GM21737 (cell line): ENCODE results near the gene A4GALT.
"Not testable (repeated sequence)": the region's sequence is repeated elsewhere in the genome, so short reads cannot be mapped to it uniquely, and the experiment has no call there.

ENCODE experiments used
- ATAC-seq: cut with Tn5 transposase; IDR thresholded peaks from one replicate; pipeline ENCODE4 v1.9.1; 2021; ENCODE audit warnings: mild to moderate bottlenecking, moderate library complexity; ENCODE audit not compliant: unreplicated experiment

Gene A4GALT, protein sequence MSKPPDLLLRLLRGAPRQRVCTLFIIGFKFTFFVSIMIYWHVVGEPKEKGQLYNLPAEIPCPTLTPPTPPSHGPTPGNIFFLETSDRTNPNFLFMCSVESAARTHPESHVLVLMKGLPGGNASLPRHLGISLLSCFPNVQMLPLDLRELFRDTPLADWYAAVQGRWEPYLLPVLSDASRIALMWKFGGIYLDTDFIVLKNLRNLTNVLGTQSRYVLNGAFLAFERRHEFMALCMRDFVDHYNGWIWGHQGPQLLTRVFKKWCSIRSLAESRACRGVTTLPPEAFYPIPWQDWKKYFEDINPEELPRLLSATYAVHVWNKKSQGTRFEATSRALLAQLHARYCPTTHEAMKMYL

DNA sequence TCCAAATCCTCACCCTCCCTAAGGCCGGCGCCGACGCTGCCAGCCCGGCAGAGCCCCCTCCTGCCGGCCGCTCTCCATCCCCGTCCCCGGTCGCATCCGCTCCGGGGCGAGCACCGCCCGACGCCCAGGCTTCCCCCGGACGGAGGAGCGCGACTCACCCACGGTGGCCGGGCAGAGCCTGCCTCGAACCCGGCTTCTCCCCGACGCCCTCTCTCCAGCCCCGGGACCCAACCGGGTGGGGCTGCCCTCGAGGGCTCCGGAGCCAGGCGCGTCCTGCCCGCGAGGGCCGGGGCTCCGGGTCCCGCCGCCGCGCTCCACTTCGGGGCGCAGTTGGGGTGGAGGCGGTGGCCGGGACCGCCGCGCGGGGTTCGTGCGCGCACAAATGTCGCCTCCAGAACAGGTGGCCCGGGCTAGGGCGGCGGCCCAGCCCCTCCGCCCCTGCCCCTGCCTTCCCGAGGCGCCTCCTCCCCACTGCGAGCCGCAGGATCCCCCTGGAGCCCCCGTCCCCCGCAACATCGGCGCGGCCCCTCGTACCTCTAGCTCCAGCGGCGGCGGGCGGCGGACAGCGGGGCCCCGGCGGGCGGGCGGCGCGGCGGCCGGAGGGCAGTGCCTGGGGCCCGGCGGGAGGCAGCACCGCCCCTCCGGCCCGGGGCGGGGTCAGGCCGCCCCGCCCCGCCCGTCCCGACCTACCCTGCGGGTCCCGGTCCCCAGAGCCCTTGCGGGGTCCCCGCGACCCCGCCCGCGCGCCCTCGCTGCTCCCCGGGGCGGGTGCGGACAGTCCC is at the start of gene A4GALT:
A4GALT (minus strand) TSS at position 608 of the 782 bp plus-strand sequence. CDS start 26,919 bp downstream, outside the sequence.
- ATAC-seq, result no peak

DNA sequence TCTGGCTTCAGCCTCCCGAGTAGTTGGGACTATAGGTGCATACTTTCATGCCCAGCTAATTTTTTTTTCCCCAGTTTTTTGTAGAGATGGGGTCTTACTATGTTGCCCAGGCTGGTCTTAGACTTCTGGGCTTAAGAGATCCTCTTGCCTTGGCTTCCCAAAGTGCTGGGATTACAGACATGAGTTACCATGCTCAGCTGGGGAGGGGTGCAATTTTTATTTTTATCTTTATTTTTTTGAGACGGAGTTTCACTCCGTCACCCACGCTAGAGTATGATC is 49.7 kb upstream of the A4GALT start:
- ATAC-seq, result no peak

DNA sequence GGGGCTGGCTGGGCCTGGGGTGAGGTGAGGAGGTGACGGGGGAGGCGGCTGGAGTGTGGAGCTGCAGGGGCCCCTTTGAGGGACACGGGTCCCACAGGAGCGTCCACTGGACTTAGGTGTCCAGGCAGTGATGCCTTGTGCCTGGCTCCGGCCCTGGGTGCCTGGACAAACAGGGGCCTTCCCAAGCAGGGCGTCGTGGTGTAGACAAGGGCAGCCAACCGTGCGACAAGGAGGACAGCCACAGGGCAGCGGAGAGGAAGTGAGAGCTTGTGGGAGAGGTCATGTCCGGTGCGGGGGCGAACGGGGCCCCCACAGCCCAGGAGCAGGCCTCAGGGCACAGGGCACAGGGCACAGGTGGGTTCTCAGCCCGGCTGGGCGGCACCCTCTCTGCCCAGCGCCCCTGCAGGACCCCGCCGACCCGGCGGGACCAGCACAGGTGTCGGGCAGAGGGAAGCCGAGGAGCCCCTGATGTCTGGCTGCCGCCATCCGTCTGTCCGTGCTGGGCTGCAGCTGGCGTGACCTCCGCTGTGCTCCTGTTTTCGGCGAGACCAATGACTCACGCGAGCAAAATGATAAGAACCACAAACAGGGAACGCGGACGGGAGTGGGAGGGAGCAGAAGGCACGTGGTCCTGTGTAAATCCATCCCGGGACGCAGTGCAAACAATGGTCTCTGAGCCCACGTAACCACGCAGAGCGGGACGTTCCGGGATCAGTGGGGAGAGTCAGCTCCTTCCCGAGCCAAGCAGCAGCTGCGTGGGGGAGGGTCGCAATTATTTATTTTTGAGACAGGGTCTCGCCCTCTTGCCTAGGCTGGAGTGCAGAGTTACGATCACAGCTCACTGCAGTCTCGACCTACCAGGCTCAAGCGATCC is 49.1 kb upstream of the A4GALT start:
- peak; percentile 61 for ATAC-seq

DNA sequence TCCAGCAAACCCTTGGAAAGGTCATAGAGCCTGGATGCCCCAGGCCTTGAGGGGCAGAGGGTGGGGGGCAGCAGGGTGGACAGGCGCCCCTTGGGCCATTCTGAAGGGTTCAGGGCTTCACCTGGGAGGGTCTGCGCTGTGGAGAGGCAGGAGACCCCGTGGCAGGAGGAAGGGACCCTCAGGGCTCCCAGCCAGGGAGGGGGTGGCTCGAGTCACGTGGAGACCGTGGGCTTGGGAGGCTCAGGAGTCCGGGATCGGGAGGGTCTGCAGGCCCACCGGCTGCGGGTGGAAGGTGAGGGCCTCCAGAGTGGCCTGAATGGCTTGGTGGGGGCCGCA is 48.5 kb upstream of the A4GALT start:
- no peak for ATAC-seq

DNA sequence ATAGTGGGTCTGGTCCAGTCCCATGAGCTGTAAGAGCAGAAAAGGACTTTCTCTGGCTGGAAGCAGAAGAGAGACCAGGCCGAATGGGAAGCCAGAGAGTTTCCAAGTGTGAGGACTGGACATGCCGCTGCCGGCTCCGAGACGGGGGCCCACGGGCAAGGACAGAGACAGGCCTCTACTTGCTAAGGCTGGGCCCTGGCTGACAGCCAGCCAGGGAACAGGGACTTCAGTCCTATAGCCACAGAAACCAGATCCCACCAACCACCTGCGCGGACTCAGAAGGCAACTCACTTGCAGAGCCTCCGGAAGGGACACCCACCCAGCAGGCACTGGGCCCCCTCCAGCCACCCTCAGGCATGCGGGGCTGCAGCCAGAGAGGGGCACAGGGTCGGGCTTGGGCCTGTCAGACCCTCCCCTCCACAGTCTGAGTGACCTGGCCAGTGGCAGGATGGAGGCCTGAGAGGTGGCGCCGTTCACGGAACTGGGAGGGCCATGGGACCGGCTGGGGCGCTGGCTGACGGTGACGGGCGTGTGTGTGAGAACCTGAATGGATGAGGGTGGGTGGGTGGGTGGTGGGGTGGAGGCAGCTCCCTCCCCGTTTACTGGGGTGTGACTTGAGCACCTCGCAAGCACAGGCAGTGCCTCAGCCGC is 47.8 kb upstream of the A4GALT start:
- ATAC-seq, result no peak

DNA sequence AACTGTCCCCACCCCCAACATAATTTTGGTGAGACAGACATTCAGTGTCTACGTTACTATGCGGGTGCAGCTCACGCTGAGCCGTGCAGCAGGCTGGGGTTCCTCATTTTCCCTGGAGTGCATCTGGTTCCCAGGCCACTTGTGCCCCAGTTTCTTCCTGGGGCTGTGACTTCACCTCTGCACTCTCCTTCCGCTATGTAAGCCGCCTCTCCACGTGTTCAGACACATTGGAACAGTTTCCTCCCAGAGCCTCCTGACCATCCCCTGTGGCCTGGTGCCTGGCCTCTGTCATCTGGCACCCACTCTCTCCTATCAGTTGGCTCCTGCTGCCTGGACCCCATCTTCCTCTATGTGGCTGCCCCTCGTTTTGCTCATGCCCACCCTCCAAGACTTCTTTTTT is 46.2 kb upstream of the A4GALT start:
- ATAC-seq, result no peak

DNA sequence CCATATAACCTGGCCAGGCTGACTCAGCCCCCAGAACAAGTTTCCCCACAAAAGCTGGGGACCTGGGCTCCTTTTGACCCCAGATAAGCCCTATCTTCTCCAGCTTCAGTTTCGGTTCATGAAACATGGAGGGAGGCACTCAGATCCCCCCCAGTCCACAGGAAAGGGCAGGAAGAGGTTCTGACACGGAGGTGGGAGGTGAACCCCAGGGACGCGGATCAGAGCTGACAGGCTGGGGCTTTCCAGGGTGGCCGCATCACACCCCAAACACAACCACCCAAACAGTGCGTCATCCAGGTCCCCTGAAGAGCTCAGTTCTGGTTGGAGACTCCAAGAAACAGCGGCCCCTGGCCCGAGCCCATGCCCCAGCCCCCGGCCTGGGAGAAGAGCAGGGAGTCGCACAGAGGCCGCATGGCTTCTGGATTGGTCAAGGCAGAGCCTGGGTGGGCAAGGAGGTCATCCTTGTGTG is 44.3 kb upstream of the A4GALT start:
- no peak for ATAC-seq

DNA sequence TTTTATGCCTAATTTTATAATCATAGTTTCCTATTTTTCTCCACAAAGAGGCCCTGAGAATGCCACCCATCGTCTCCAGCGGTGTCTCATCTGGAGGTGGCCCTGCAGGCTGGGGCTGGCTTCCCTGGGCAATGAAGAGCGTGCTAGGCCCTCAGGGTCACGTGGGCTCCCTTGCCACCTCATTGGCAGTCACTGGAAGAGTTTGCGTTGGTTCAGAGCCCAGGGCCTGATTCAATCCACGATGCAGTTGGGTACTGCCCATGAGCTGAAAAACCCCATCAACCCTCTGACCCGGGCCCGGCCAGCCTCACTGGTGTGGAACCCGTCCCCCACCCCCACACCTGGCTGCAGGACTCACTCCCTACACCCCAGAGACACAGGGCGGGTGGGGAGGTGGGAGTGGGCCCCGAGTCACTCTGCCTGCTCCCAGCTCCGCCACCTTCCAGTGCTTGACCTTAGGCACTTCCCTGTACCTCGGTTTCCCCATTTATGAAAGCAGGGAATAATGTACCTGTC is 43.4 kb upstream of the A4GALT start:
- no peak for ATAC-seq

DNA sequence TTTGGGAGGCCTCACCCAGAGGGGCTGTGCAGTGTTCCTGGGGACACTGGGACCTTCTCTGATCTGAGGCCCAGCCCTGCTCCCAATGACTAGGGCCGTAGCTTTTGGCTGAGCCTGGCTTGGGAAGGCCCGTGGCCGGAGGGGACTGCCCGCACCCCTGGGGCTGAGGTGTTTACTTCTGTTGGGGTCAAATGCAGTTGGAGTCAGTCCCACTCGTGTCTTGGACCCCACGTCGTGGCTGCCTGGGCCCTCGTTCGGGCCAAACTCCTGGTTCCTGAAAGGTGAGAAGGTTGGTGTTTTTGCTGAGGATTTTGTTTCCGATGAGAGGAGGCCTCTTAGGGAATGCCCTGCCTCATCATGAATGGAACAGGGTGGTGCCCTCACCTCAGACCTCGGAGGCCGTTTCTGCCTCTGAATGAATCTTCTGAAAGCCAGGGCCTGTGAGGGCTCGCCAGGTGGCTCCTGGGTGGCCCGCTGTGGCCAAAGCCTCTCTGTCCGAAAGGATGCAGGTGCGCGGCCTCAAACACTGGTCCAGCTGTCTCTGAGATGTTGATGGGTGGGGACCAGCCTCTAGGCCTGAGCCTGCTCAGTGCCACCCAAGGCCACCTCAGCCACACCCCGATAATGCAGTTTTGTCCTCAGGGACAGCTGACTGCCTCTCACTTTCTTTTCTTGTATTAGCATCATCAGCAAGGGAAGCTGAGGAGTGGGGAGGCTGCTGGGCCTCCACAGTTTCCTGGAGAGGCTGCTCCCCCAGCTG is 40.3 kb upstream of the A4GALT start:
- ATAC-seq, result no peak

DNA sequence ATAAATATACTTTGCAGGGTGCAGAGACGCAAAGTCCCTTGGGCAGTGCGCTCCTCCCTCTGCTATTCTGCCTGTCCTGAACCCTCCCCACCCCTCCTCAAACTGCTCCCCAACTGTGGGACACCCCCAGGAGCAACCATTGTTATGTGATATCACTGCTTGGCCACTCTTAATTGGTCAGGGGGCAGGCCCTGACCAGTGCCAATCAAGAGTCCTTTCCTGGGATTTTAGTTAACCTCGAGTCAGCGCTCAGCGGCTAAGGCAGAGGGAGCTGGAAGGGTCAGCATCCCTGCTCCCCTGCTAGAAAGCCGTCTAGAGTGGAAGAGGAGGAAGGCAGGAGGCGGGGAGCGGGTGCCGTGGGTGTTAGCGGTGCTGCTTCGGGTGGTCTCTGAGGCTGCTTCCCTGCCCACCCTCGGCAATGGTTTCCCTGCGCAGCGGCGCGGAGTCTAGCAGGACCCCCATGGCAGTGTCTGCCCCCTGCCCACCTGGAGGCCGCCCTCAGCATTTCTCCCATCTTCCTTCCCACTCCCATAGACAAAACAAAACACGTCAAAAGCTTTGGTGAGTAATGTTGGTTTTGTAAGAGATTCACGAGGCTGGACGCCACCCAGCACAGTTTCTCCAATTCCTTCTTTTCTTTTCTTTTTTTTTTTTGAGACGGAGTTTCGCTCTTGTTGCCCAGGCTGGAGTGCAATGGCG is 38.4 kb upstream of the A4GALT start:
- no peak for ATAC-seq

DNA sequence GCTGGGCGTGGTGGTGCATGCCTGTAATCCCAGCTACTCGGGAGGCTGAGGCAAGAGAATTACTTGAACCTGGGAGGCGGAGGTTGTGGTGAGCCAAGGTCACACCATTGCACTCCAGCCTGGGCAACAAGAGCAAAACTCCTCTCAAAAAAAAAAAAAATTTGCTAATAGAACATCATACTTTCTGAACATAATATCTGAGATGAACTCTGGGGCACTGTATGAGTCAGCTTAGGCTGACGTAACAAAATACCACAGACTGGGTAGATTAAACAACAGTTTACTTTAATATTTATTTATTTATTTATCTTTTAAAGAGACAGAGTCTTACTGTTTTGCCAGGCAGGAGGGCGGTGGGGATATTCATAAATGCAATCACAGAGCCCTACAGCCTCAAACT is 34.9 kb upstream of the A4GALT start:
- not testable (repeated sequence) for ATAC-seq

DNA sequence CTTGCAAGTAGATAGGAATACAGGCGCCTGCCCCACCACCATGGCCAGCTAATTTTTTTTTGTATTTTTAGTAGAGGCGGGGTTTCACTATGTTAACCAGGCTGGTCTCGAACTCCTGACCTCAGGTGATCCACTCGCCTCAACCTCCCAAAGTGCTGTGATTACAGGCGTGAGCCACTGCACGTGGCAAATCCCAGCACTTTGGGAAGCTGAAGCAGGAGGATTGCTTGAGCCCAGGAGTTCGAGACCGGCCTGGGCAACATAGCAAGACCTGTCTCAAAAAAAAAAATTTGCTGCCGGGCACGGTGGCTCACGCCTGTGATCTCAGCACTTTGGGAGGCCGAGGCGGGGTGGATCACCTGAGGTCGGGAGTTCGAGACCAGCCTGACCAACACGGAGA is 34.5 kb upstream of the A4GALT start:
- not testable (repeated sequence) for ATAC-seq

DNA sequence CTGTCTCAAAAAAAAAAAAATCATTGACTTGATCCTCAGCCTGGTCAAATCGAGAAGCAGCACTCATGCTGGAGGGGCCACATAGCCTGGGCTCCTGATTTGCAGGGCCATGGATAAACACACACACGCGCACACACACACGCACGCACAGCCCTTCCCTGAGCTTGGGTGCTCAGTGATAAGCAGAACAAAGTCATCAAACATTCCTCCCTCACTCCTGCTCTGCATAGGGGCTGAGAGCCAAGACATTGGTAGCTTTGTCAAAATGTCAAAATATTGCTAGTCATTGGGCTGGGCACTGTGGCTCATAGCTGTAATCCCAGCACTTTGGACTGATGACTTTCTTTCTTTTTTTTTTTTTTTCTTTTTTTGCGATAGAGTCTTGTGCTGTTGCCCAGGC is 34.0 kb upstream of the A4GALT start:
- no peak for ATAC-seq

DNA sequence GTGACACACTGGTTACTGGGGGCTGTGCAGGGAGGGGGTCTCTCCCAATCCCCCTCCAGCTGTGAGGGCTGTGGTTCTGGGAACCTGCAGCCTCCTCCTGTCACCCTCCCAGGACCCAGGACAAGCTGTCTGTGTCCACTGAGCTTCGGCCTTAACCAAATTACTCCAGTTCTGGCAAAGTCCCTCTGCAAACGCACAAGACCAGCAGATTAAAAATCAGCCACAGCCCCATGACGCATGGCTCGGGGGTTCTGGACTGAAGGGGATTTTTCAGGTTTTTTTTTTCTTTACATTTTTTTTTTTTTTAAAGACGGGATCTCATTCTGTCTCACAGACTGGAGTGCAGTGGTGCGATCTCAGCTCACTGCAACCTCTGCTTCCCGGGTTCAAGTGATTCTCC is 32.2 kb upstream of the A4GALT start:
- ATAC-seq, result no peak

DNA sequence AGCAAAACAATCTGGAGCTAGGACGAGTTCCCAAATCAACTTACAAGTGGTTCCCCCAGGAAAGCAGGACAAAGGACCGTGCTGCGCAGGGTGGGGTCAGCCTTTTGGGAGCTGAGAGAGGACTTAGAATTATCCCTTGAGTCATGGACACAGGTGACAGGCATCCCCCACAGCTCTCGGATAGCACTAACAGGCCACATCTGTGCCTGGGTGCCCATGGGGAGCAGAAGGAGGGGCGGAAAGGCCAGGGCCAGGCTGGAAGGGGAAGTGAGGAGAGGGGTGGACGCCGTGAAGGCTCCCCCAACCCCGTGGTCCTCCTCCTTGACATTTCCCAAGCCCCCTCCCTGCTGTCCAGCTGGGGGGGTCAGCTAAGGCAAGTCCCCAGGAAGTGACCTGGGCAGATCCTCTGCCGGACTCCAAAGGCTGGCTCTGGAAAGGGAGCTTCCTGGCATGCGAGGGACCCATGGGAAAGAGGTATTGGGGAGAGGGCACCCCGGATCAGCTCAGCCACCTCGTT is 31.6 kb upstream of the A4GALT start:
- ATAC-seq, result no peak

DNA sequence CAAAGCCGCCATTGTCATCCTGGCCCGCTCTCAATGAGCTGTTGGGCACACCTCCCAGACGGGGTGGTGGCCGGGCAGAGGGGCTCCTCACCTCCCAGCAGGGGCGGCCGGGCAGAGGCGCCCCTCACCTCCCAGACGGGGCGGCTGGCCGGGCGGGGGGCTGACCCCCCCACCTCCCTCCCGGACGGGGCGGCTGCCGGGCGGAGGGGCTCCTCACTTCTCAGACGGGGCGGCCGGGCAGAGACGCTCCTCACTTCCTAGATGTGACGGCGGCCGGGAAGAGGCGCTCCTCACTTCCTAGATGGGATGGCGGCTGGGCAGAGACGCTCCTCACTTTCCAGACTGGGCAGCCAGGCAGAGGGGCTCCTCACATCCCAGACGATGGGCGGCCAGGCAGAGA is 29.8 kb upstream of the A4GALT start:
- not testable (repeated sequence) for ATAC-seq

DNA sequence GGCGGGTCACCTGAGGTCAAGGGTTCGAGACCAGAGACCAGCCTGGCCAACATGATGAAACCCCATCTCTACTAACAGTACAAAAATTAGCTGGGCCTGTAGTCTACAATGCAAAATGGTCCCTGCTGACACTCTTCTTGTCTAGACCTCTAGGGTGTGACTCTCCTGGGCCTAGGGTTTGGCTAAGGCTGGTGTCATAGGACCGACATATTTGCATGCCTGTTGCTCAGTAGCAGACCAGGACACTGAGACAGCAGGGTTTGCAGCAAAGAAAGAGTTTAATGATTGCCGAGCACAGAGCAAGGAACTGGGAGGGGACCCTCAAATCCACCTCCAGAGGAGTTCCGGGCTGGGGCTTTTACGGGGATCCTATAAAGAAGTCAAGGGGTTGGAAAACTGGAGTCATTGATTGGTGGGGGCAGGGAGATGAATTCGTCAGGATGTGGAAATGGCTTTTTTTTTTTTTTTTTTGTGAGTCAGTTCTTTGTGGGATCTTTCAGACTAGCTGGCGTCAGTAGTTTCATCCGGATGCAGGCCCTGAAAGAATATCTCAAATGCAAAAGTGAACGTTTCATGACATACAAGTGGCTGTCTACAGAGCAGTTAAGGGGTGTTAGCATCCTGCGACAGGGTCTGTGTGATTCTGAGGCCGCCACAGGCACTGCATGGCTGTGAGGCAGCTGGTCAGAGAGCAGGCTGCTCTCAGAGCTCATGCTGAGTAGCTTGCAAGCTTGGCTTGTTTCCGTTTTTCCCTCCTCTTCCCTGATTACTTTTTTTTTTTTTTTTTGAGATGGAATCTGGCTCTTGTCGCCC is 27.2 kb upstream of the A4GALT start:
- ATAC-seq, result no peak

DNA sequence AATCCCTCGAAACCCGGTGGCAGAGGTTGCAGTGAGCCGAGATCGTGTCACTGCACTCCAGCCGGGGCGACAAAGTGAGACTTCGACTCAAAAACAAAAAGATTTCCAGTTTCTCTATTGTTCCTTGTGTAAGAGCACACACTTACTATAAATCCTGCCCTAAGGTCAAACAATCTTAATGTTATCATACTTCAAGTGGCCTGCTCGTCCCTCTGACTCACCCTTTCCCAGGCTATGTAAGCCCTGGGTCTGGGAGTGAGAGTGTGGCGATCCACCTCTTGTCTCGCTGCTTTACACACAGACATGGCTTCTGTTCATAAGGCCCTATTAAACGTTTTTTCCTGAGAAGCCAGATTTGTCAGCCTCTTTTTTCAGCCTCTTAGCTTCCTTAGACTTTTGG is 24.4 kb upstream of the A4GALT start:
- ATAC-seq, result no peak
